Naive B cell (primary cell): ENCODE measurements around the gene ACAT2. TPM values are rescaled to one million over a fixed set of nuclear protein-coding genes. Genes with fewer than 3 reads are reported as not detected.
"Not testable (repeated sequence)": the region's sequence is repeated elsewhere in the genome, so short reads cannot be mapped to it uniquely, and the experiment has no call there.

ENCODE experiments used
- ATAC-seq, 2 donors: fragments of 150-1000 bp; cut with Tn5 transposase; 2 replicates each; pipeline ENCODE4 v1.10.0; 2021; ENCODE audit warnings: low read depth in 2 of 2, mild to moderate bottlenecking in 2 of 2, moderate library complexity in 2 of 2
- DNase-seq: peaks from one replicate; pipeline ENCODE4 v3.0.0; 2022
- H3K27ac Mint-ChIP-seq, 6 donors: one replicate each; pipeline ENCODE4 v1.8.0; 2020 to 2022; ENCODE audit warnings: mild to moderate bottlenecking in 6 of 6, mixed read lengths in 6 of 6, moderate library complexity in 5 of 6, inconsistent platforms in 2 of 6
- H3K27me3 Mint-ChIP-seq, 3 donors: one replicate each; pipeline ENCODE4 v1.8.0; 2021 to 2022; ENCODE audit warnings: mixed read lengths in 3 of 3, mild to moderate bottlenecking in 1 of 3
- H3K36me3 Mint-ChIP-seq, 2 donors: one replicate each; pipeline ENCODE4 v1.8.0; 2020 to 2022; ENCODE audit warnings: mixed read lengths in 2 of 2, inconsistent platforms in 1 of 2, mild to moderate bottlenecking in 1 of 2
- H3K4me1 Mint-ChIP-seq, 3 donors: one replicate each; pipeline ENCODE4 v1.8.0; 2020 to 2022; ENCODE audit warnings: mixed read lengths in 3 of 3, inconsistent platforms in 1 of 3, mild to moderate bottlenecking in 1 of 3, moderate library complexity in 1 of 3
- H3K4me3 Mint-ChIP-seq, 8 donors: one replicate each; pipeline ENCODE4 v1.8.0; 2020 to 2022; ENCODE audit warnings: mild to moderate bottlenecking in 8 of 8, mixed read lengths in 8 of 8, moderate library complexity in 8 of 8, inconsistent platforms in 2 of 8
- H3K9me3 Mint-ChIP-seq, 7 donors: one replicate each; pipeline ENCODE4 v1.8.0; 2020 to 2022; ENCODE audit warnings: mixed read lengths in 7 of 7, mild to moderate bottlenecking in 5 of 7, inconsistent platforms in 2 of 7, moderate library complexity in 1 of 7
- polyA plus RNA-seq, 6 donors: library from polyadenylated mRNA; unstranded; fragments of 300-500 nt; fragmentation: Illumina TruSeq; gene quantifications; one replicate each; pipeline ENCODE4 v1.2.3, GENCODE V29; 2021; ENCODE audit warnings: low read depth in 6 of 6

The ACAT2 gene
- polyA plus RNA-seq, 6 donors from 2014 or later = 20.8 to 39.8 (median 27.8) TPM

GRCh38 chr6:159742165-159742564, 19.7 kb upstream of the ACAT2 start:
- no peak for DNase-seq
- Mint-ChIP-seq H3K9me3 (no peaks in the 10 kb centered on the region), H3K36me3 (peaks cover 15 to 25% of the 10 kb centered on the region in 2 donors), H3K4me3 (no peak overlapping the region), H3K27ac (peak overlapping the region in 1 of 6 donors; percentile 21), H3K4me1 (peaks cover 6 to 22% (median 16%) of the 10 kb centered on the region in 3 donors), H3K27me3 (no peaks in the 10 kb centered on the region)
- no peak for ATAC-seq

GRCh38 chr6:159745081-159745480, 16.8 kb upstream of the ACAT2 start:
- peak overlapping the region in 2 of 6 donors; percentile 29 to 65 for H3K27ac Mint-ChIP-seq
- peaks cover 0 to 12% (median 9%) of the 10 kb centered on the region in 3 donors for H3K4me1 Mint-ChIP-seq
- ATAC-seq (no peak), DNase-seq (no peak)
- peaks cover 15 to 30% of the 10 kb centered on the region in 2 donors for H3K36me3 Mint-ChIP-seq
- H3K27me3 Mint-ChIP-seq = no peaks in the 10 kb centered on the region
- no peak overlapping the region for H3K4me3 Mint-ChIP-seq
- H3K9me3 Mint-ChIP-seq = no peaks in the 10 kb centered on the region

GRCh38 chr6:159746759-159747158, 15.1 kb upstream of the ACAT2 start:
- no peaks in the 10 kb centered on the region for H3K9me3 Mint-ChIP-seq
- H3K4me3 Mint-ChIP-seq = no peak overlapping the region
- no peak for DNase-seq
- H3K27ac Mint-ChIP-seq = peak overlapping the region in 1 of 6 donors; percentile 47
- no peak for ATAC-seq
- H3K36me3 Mint-ChIP-seq = peaks cover 15 to 20% of the 10 kb centered on the region in 2 donors
- H3K4me1 Mint-ChIP-seq = peaks cover 0 to 12% (median 5%) of the 10 kb centered on the region in 3 donors
- H3K27me3 Mint-ChIP-seq = no peaks in the 10 kb centered on the region

GRCh38 chr6:159748127-159748526, 13.7 kb upstream of the ACAT2 start:
- peaks cover 15 to 22% of the 10 kb centered on the region in 2 donors for H3K36me3 Mint-ChIP-seq
- not testable (repeated sequence) for ATAC-seq, H3K27me3 Mint-ChIP-seq, DNase-seq, H3K4me3 Mint-ChIP-seq, H3K27ac Mint-ChIP-seq, H3K9me3 Mint-ChIP-seq
- peaks cover 0 to 12% (median 5%) of the 10 kb centered on the region in 3 donors for H3K4me1 Mint-ChIP-seq

- ATAC-seq = no peak
- no peaks in the 10 kb centered on the region for H3K27me3 Mint-ChIP-seq
- peaks cover 0 to 23% of the 10 kb centered on the region in 2 donors for H3K36me3 Mint-ChIP-seq
- DNase-seq = no peak
- peak overlapping the region in 2 of 6 donors; percentile 31 to 33 for H3K27ac Mint-ChIP-seq
- H3K4me3 Mint-ChIP-seq = no peak overlapping the region
- H3K9me3 Mint-ChIP-seq = no peaks in the 10 kb centered on the region
- no peaks in the 10 kb centered on the region for H3K4me1 Mint-ChIP-seq
These were observed 10.4 kb upstream of the ACAT2 start for GRCh38 chr6:159751448-159751847.

- Mint-ChIP-seq H3K9me3 (no peaks in the 10 kb centered on the region), H3K36me3 (peaks cover 0 to 23% of the 10 kb centered on the region in 2 donors), H3K4me3 (no peak overlapping the region), H3K27ac (peak overlapping the region in 4 of 6 donors; percentile 29 to 54 (median 46)), H3K27me3 (no peaks in the 10 kb centered on the region), H3K4me1 (peaks cover 0 to under 1% (median 0%) of the 10 kb centered on the region in 3 donors)
- ATAC-seq (no peak), DNase-seq (no peak)
These were observed 8.6 kb upstream of the ACAT2 start for GRCh38 chr6:159753081-159753872.

GRCh38 chr6:159754401-159754800, 7.4 kb upstream of the ACAT2 start:
- peak overlapping the region in 1 of 6 donors; percentile 15 for H3K27ac Mint-ChIP-seq
- H3K27me3 Mint-ChIP-seq = no peaks in the 10 kb centered on the region
- no peaks in the 10 kb centered on the region for H3K9me3 Mint-ChIP-seq
- DNase-seq (no peak), ATAC-seq (no peak)
- no peak overlapping the region for H3K4me3 Mint-ChIP-seq
- peaks cover 0 to 21% of the 10 kb centered on the region in 2 donors for H3K36me3 Mint-ChIP-seq
- H3K4me1 Mint-ChIP-seq = peaks cover 0 to 6% (median 0%) of the 10 kb centered on the region in 3 donors

GRCh38 chr6:159754959-159755914, 6.6 kb upstream of the ACAT2 start:
- peak overlapping the region in 1 of 8 donors; percentile 31 for H3K4me3 Mint-ChIP-seq
- DNase-seq (no peak), ATAC-seq (no peak)
- H3K27me3 Mint-ChIP-seq = no peaks in the 10 kb centered on the region
- peaks cover 0 to 13% (median 5%) of the 10 kb centered on the region in 3 donors for H3K4me1 Mint-ChIP-seq
- peaks cover 0 to 16% of the 10 kb centered on the region in 2 donors for H3K36me3 Mint-ChIP-seq
- H3K27ac Mint-ChIP-seq = peak overlapping the region in 3 of 6 donors; percentile 38 to 88 (median 67)
- H3K9me3 Mint-ChIP-seq = no peaks in the 10 kb centered on the region

- Mint-ChIP-seq H3K4me3 (no peak overlapping the region), H3K4me1 (peaks cover 12 to 24% (median 15%) of the 10 kb centered on the region in 3 donors), H3K27ac (no peak overlapping the region), H3K9me3 (no peaks in the 10 kb centered on the region), H3K27me3 (no peaks in the 10 kb centered on the region), H3K36me3 (peaks cover 0 to 16% of the 10 kb centered on the region in 2 donors)
- DNase-seq (no peak), ATAC-seq (no peak)
These were observed 5.3 kb upstream of the ACAT2 start for GRCh38 chr6:159756508-159756907.

GRCh38 chr6:159758031-159759001, 3.5 kb upstream of the ACAT2 start:
- H3K27me3 Mint-ChIP-seq = no peaks in the 10 kb centered on the region
- ATAC-seq (no peak), DNase-seq (no peak)
- peak overlapping the region in 4 of 8 donors; percentile 5 to 69 (median 60) for H3K4me3 Mint-ChIP-seq
- peaks cover 0 to 13% of the 10 kb centered on the region in 2 donors for H3K36me3 Mint-ChIP-seq
- peaks cover 22 to 32% (median 23%) of the 10 kb centered on the region in 3 donors for H3K4me1 Mint-ChIP-seq
- no peaks in the 10 kb centered on the region for H3K9me3 Mint-ChIP-seq
- H3K27ac Mint-ChIP-seq = peak overlapping the region in 5 of 6 donors; percentile 21 to 81 (median 54)

GRCh38 chr6:159759645-159760044, 2.2 kb upstream of the ACAT2 start:
- Mint-ChIP-seq H3K4me3 (peak overlapping the region in 6 of 8 donors; percentile 1 to 98 (median 75)), H3K4me1 (peaks cover 22 to 34% (median 23%) of the 10 kb centered on the region in 3 donors), H3K9me3 (no peaks in the 10 kb centered on the region), H3K27me3 (no peaks in the 10 kb centered on the region), H3K27ac (peak overlapping the region in 2 of 6 donors; percentile 76 to 94), H3K36me3 (peaks cover 0 to 7% of the 10 kb centered on the region in 2 donors)
- no peak for ATAC-seq
- DNase-seq = no peak

- H3K36me3 Mint-ChIP-seq = peaks cover 0 to under 1% of the 10 kb centered on the region in 2 donors
- H3K27ac Mint-ChIP-seq = peak overlapping the region in 5 of 6 donors; percentile 76 to 99 (median 96)
- H3K4me1 Mint-ChIP-seq = peaks cover 22 to 34% (median 23%) of the 10 kb centered on the region in 3 donors
- H3K9me3 Mint-ChIP-seq = no peaks in the 10 kb centered on the region
- no peaks in the 10 kb centered on the region for H3K27me3 Mint-ChIP-seq
- no peak for ATAC-seq
- peak overlapping the region; percentile 89 to 98 (median 95) for H3K4me3 Mint-ChIP-seq
- no peak for DNase-seq
These were observed 1.2 kb upstream of the ACAT2 start for GRCh38 chr6:159760602-159761057.
